SH-SY5Y (cell line): ENCODE measurements around the gene SAMD13.

Source experiments
- GATA2 ChIP-seq: IDR thresholded peaks from 2 replicates; pipeline ENCODE4 v1.6.1; 2011; ENCODE audit warnings: mild to moderate bottlenecking, low read depth, low read length
- GATA3 ChIP-seq: IDR thresholded peaks from 2 replicates; pipeline ENCODE4 v1.6.1; 2011; ENCODE audit warnings: low read depth, mild to moderate bottlenecking, low read length, moderate library complexity

GRCh38 chr1:84319662-84320061, 18.2 kb downstream of the SAMD13 start:
- TF ChIP-seq GATA2 (no peak), GATA3 (no peak)
